Measurements from ENCODE around the gene UBN1. TPM values are rescaled to one million over a fixed set of nuclear protein-coding genes. Genes with fewer than 3 reads are reported as not detected.

UBN1 gene
- total RNA-seq, 4 donors from 2014 or later: 21.0 to 48.2 (median 41.1) TPM

DNA sequence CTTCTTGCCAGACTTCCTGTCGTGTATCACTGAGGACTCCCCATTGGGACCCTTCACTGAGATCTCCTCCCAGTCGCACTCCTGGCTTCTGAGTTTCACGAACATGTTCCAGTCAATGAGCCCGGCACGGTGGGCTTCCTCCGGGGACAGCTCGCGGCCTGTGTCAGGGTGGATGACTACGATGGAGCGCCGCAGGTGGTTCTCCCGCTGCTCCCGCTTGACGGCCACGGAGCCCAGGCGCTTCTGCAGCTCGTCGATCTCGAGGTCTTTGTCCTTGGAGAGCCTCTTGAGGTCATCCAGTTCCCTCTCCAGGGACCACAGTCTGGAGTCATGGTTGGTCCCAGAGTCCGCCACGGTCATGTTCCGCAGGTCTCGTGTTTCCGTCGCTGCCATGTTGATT is 36.2 kb downstream of the UBN1 start:
- no peak for TF ChIP-seq POLR2A (IDR thresholded peaks at IDR 0.05; ENCODE audit: low read depth)
- no peak for TF ChIP-seq EP300 (IDR thresholded peaks at IDR 0.05)
- TF ChIP-seq POLR2AphosphoS5 (IDR thresholded peaks at IDR 0.05): no peak
- TF ChIP-seq, protein P1, sequence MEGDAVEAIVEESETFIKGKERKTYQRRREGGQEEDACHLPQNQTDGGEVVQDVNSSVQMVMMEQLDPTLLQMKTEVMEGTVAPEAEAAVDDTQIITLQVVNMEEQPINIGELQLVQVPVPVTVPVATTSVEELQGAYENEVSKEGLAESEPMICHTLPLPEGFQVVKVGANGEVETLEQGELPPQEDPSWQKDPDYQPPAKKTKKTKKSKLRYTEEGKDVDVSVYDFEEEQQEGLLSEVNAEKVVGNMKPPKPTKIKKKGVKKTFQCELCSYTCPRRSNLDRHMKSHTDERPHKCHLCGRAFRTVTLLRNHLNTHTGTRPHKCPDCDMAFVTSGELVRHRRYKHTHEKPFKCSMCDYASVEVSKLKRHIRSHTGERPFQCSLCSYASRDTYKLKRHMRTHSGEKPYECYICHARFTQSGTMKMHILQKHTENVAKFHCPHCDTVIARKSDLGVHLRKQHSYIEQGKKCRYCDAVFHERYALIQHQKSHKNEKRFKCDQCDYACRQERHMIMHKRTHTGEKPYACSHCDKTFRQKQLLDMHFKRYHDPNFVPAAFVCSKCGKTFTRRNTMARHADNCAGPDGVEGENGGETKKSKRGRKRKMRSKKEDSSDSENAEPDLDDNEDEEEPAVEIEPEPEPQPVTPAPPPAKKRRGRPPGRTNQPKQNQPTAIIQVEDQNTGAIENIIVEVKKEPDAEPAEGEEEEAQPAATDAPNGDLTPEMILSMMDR (IDR thresholded peaks at IDR 0.05): no peak
- peaks cover 11 to 17% (median 14%) of the 10 kb centered on the region in 4 donors for H3K4me1 ChIP-seq
- intact Hi-C loops (cut with DNase I): no loop called here
- no peaks in the 10 kb centered on the region for H3K9me3 ChIP-seq
- no peak overlapping the region for H3K4me3 ChIP-seq
- DNase-seq (ENCODE audit: extremely low spot score): no peak
- 95% methylated on average over 22 of the region's 25 CpGs for WGBS
- H3K27ac ChIP-seq (replicated peaks in 1 of 4): no peak overlapping the region
- no peaks in the 10 kb centered on the region for H3K27me3 ChIP-seq
- peaks cover 91 to 100% (median 96%) of the 10 kb centered on the region in 4 donors for H3K36me3 ChIP-seq

DNA sequence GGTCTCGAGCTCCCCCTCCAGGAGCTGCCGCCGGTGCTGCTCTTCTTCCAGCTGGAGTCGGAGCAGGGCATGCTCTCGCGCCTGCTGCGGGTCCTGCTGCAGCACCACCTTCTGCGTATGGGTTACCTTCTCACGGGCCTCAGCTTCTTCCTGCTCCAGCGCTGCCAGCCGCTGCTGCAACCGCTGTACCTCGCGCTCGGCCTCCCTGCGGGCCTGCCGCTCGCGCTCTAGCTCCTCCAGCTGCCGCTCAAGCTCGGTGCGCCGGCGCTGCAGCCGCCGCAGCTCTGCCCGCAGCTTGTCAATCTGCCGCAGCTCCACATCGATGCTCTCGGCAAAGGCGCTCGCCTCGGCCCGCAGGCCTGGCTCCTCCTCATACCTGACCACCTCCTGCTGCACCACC is 36.9 kb downstream of the UBN1 start:
- peaks cover 87 to 97% (median 92%) of the 10 kb centered on the region in 4 donors for H3K36me3 ChIP-seq
- H3K4me1 ChIP-seq: peaks cover 11 to 17% (median 14%) of the 10 kb centered on the region in 4 donors
- no peak overlapping the region for H3K27ac ChIP-seq (replicated peaks in 1 of 4)
- DNase-seq (ENCODE audit: extremely low spot score): no peak
- TF ChIP-seq, protein P1 (IDR thresholded peaks at IDR 0.05): no peak
- TF ChIP-seq POLR2A (IDR thresholded peaks at IDR 0.05; ENCODE audit: low read depth): no peak
- TF ChIP-seq EP300 (IDR thresholded peaks at IDR 0.05): no peak
- H3K4me3 ChIP-seq: no peak overlapping the region
- WGBS: 94% methylated on average over 29 of the region's 34 CpGs
- H3K27me3 ChIP-seq: no peaks in the 10 kb centered on the region
- H3K9me3 ChIP-seq: no peaks in the 10 kb centered on the region
- intact Hi-C loops (cut with DNase I): no loop called here

DNA sequence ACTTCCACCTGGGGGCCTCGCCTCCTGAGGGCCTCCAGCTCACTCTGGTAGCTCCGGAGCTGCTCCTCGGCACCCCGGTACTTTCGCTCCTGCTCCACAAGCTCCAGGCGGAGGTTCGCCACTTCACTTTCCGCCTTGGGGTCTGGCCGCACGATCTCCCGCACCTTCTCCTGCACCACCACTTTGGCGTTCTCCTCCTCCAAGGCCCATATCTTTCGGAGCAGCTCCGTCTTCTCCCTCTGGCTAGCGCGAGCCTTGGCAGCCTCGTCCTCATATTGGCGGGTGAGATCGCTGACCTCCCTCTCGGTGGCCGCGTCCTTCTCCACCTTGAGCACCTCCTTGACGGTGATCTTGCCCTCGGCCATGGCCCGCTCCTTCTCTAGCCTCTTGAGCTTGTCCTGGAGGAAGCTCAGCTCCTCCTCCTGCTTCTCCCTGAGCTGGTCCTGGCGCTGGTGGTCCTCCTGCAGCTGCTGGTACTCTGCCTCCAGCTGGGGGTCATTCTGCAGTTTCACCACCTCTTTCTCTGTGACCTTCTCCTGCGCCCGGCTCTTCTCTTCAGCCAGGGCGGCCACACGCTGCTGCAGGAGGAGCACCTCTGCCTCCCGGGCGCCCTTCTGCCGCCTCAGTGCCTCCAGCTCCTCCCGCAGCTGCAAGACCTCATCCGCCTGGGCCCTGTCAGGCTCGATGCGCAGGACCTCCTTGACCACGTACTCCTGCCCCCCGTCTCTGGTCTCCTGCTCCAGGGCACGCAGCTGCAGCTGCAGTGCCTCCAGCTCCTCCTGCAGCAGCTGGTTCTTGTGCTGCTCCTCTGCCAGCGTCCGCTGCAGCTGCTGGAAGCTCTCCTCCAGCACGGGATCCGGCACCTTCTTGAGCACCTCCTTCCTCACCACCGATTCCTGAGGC is 37.9 kb downstream of the UBN1 start:
- Histone ChIP-seq H3K9me3 (no peaks in the 10 kb centered on the region), H3K27me3 (no peaks in the 10 kb centered on the region), H3K4me1 (peaks cover 11 to 17% (median 14%) of the 10 kb centered on the region in 4 donors), H3K27ac (replicated peaks in 1 of 4) (no peak overlapping the region), H3K36me3 (peaks cover 77 to 96% (median 90%) of the 10 kb centered on the region in 4 donors), H3K4me3 (no peak overlapping the region)
- TF ChIP-seq, protein P1 (IDR thresholded peaks at IDR 0.05): no peak
- TF ChIP-seq POLR2A (IDR thresholded peaks at IDR 0.05; ENCODE audit: low read depth) (no peak), EP300 (IDR thresholded peaks at IDR 0.05) (no peak), POLR2AphosphoS5 (IDR thresholded peaks at IDR 0.05) (no peak)
- WGBS: 94% methylated on average over 44 of the region's 45 CpGs
- DNase-seq (ENCODE audit: extremely low spot score): no peak
- intact Hi-C loops (cut with DNase I): no loop called here

DNA sequence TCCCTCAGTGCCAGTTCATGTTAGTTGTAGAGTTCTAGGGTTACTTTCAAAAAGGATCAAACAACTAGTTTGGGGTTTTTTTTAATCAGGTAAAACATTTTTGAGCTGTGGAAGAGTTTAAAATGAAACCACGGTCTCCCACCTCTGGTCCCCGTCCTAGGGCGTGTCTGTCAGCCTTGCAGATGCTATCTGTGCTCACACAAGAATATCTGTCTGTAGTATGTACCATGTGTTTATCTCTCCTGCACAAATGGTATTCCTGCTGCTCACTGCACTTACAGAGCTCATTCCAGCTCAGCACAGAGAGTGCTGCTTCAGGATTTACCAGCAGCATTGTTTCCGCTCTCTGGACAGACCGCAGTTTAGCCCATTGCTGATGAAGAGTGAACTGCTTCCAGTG is 38.9 kb downstream of the UBN1 start:
- H3K36me3 ChIP-seq: peaks cover 68 to 96% (median 87%) of the 10 kb centered on the region in 4 donors
- H3K4me1 ChIP-seq: peaks cover 11 to 17% (median 14%) of the 10 kb centered on the region in 4 donors
- no peak for TF ChIP-seq POLR2A (IDR thresholded peaks at IDR 0.05; ENCODE audit: low read depth)
- TF ChIP-seq EP300 (IDR thresholded peaks at IDR 0.05): no peak
- TF ChIP-seq, protein P1 (IDR thresholded peaks at IDR 0.05): no peak
- TF ChIP-seq POLR2AphosphoS5 (IDR thresholded peaks at IDR 0.05): no peak
- H3K27ac ChIP-seq (replicated peaks in 1 of 4): no peak overlapping the region
- H3K27me3 ChIP-seq: no peaks in the 10 kb centered on the region
- intact Hi-C loops (cut with DNase I): no loop called here
- no peak for DNase-seq (ENCODE audit: extremely low spot score)
- no peaks in the 10 kb centered on the region for H3K9me3 ChIP-seq
- WGBS: 97% methylated on average over 5 of the region's 5 CpGs
- H3K4me3 ChIP-seq: no peak overlapping the region

All from esophagus muscularis mucosa (tissue), 4 donors.